HG03097 (cell line): ENCODE data around the gene TMEM131.

Experiments used
- ATAC-seq: cut with Tn5 transposase; IDR thresholded peaks from one replicate; pipeline ENCODE4 v1.9.1; 2021; ENCODE audit not compliant: unreplicated experiment, low FRiP score

Gene TMEM131

DNA sequence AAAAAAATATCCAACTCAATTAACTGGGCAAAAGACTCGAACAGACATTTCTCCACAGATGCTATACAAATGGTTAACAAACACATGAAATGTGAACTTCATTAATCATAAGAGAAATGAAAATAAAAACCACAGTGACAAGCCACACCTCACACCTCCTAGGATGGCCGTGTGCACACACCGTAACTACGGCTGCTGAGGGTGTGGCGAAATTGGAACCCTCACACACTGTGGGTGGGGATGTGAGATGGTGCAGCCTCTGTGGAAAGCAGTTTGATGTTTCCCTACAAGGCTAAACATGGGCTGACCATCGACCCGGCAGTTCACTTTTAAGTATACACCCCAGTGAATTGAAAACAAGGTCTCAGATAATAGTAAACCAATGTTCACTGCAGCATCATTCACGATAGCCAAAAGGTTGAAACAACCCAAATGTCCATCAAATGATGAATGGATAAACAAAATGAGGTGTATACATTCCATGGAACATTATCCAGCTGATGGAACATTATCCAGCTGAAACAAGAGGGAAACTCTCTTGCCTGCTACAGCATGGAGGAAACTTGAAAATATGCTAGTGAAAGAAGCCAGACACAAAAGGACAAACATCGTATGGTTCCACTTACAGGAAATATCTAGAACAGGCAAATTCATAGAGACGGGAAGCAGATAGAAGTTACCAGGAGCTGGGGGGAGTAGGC is 250.1 kb downstream of the TMEM131 start:
- ATAC-seq: no peak

DNA sequence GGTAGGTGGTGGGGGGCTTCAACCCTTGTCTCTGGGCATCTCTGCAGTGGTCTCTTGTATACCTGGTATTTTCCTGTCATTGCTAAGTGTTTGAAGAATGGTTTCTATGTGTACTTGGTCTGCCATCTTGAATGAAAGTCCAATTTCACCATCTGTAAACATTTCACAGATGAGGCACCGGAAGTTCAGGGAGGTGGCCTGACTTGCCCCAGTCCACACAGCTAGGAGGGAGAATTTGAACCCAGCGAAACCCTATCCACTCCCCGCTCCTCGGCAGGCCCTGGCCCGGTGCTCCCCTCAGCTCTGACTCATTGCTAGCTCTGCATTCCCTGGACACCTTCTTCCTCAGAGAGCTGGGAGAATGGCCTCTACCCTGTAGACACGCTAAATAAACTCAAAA is 251.8 kb downstream of the TMEM131 start:
- no peak for ATAC-seq

DNA sequence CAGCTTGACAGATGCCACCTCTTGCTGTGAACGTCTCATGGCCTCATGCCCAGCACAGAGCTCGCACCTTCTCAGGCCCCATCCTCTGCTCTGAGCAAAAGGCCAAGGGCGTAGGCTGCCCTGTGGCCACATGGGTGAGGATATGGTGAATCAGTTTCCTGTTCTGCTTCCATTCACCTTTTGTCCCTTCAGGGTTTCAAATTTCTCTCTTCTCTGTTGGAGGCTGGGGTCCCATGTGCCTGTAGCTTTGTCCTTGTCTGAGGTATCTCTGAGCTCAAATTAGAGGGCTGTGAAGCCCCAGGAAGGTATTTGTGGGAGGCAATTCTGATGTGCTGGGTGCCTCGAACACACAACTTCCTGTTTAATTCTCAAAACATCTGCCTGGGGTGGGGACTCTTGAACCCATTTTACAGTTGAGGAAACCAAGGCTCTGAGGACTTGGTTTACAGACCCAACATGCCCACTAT is 253.3 kb downstream of the TMEM131 start:
- no peak for ATAC-seq

DNA sequence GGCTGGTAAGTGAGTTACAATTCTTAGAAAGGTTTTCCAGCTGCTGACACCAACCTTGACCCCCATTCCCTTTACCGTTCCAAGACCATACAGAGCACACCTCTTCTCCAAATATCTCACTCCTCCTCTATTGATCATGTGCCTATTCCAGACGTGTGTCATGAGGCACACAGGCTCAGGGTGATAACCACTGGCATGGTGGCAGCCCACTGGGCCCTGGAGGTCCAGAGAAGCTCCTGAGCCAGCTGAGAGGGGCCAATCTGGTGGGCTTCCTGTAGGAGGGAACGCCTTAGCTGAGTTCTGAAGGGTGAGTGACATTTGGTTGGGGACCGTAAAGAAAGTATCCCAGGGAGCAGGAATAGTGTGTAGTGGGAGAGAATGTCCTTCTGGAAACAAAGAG is 254.1 kb downstream of the TMEM131 start:
- no peak for ATAC-seq

DNA sequence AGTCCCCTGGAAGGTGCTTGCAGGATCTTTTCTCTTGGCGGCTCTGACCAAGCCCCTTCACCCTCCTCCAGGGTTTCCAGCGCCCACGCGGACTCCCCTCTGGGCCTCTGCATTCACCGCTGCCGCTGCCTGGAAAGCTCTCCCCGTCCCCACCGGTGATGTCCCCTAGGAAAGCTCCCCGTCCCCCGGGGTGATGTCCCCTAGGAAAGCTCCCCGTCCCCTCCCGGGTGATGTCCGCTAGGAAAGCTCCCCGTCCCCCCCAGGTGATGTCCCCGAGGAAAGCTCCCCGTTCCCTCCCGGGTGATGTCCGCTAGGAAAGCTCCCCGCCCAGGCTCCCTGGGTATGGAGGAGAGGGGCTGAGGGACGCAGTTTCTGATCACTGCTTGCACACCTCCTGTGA is 254.5 kb downstream of the TMEM131 start:
- ATAC-seq: no peak

DNA sequence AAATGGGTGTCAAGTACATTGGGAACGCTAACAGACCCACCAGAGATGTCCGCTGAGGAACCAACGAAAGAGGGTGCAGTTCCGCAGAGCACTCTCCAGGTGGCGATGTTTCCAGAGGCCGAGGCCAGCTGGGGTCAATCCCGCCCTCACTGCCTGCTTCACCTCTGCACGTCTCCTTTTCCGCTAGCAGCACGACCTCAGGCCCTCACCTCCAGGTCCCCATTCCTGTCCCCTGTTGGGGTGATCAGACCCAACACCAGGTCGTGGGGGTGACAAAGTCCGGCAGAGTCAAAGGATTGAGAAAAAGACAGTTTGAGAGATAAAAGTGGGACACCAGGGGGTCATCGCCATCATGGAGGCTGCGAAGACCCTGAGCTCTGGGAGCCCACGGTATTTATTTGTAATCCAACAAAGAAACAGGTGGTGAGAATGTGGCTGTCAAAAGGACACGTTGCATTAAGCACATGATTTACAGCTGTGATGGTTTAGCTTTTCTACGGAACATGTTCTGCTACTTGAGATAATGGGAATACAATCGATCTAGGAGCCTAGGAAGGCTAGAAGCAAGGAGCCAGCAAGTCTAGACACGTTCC is 255.1 kb downstream of the TMEM131 start:
- ATAC-seq: no peak

DNA sequence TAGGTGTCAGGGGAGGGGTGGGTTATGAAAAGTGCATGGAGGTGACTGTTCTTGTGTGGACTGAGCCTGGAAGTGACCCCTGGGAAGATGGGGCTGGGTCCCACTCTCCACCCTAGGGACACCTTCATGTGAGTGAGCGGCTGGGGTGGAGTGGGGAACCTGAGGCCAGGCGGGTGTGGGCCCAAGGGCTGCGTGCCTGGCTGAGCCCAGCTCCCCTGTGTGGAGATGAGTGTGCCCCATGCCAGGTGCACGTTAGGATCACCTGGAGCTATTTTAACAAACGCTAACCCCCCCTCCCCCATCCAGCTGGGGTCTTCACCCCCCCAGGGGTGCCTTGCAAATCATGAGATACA is 255.9 kb downstream of the TMEM131 start:
- no peak for ATAC-seq

DNA sequence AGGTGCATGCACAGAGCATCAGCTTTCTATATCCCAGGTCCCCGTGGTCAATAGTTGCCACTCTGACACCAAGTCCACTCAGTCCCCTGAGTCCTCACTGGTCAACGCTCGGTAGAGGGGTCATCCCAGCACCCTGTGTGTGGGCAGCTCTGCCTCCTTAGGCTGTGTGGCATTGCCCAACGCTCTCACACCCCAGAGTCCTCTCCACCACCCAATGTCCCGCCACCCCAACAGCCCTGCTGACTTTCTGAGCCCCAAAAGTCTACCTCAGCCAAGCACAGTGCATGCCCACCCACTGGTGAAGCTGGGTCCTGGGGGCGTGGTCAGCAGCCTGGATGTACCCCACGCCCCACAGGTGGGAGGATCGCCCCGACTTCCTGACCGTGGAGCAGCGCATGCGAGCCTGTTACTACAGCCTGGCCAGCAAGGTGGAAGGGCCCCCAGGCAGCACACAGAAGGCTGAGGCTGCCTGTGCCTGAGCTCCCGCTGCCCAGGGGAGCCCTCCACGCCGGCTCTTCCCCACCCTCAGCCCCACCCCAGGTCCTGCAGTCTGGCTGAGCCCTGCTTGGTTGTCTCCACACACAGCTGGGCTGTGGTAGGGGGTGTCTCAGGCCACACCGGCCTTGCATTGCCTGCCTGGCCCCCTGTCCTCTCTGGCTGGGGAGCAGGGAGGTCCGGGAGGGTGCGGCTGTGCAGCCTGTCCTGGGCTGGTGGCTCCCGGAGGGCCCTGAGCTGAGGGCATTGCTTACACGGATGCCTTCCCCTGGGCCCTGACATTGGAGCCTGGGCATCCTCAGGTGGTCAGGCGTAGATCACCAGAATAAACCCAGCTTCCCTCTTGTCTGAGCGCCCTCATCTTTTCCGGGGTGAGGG is 256.5 kb downstream of the TMEM131 start:
- ATAC-seq: no peak

DNA sequence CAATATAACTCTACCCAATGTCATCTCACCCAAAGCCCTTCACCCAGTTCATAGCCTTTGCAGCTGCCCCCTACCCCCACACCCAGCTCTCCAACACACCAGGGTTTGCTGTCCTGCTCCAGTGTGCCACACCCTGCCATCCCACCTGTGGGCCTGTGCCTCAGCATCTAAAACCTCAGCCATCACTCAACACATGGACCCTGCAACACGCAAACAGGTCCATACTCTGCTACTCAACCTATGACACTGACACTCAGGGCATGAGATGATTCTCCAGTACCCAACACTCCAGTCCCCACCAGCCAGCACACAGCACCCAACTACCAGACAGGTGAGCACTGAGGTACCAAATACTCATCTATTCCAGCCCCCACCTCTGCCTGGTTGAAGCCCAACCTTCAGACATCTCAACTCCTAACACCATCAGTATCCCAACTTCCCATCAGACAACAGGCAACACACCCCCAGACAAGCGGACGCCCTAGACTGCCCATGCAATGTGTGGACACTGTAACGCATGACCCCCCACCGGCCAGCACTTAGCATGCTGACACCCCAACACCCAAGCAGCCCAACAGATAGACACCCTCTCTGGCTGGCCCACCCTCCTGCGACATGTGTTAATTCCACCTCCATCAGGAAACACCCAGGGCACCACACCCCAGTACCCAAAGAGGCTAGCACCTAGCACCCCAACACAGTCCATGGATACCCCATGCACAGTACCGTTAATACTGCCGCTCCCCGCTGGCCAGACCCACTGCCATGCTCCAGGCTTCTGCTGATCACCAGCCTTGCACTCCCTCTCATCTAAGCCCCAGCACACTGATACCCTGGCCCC is 257.3 kb downstream of the TMEM131 start:
- ATAC-seq: no peak

DNA sequence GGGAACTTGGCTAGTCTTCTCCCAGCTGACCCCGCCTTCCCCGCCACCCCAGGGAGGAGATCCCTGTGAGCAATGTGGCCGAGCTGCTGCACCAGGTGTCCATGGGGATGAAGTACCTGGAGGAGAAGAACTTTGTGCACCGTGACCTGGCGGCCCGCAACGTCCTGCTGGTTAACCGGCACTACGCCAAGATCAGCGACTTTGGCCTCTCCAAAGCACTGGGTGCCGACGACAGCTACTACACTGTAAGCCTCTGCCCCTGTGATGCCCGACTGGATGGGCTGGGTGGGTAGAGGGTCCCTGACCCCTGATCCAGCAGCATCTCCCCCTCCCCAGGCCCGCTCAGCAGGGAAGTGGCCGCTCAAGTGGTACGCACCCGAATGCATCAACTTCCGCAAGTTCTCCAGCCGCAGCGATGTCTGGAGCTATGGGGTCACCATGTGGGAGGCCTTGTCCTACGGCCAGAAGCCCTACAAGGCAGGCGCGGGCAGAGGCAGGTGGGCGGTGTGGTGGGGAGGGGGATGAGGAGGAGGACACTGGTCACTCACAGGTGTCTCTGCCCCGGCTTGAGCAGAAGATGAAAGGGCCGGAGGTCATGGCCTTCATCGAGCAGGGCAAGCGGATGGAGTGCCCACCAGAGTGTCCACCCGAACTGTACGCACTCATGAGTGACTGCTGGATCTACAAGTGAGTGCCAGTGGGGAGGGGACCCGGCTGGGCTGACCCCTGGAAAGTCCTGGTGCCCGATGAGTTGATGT is 258.1 kb downstream of the TMEM131 start:
- no peak for ATAC-seq

DNA sequence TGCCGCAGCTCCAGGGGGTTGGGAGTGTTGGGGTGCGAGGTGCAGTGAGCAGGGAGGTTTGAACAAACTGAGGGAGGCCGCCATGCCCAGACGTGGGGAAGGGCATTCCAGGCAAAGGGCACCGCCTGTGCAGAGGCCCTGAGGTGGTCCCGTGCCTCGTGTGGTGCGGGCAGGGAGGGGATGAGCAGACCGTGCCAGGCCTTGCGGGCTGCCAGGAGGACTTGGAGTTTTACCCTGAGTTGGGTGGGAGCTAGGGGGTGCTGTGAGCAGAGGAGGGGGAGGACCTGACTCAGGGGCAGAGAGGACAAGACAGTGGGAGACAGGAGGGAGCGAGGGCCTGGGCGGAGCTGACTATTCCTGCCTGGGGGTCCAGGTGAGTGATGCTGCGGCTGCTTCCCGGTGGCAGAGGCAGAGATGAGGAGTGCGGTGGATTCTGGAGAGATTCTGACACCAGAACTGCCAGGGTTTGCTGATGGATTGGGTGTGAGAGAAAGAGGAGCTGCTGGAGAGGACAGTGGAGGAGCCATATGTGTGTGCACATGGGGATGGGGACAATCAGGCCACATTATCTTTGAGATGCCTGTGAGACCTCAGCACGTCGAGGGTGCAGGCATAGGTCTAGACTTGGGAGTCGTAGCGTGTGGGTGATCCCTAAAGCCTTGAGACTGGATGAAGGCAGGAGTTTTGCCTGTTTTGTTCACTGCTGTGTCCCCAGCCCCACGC is 259.0 kb downstream of the TMEM131 start:
- ATAC-seq: no peak

DNA sequence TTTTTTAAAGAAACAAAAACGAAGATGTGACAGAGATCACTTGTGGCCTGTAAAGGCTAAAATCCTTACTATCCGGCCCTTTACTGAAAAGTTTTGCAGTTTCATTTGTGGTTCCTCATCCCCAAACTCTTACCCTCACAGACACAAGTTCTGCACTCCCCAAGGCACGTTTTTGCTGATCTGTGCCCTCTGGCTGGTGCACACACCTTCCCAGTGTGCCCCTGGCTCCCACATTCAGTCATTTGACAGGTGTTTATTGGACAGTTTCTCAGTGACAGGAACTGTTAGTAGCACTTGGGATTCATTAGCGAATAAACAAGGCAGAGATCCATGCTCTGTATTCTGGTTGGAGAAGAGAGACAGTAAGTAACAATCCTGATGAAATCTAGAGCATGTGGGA is 259.6 kb downstream of the TMEM131 start:
- no peak for ATAC-seq

DNA sequence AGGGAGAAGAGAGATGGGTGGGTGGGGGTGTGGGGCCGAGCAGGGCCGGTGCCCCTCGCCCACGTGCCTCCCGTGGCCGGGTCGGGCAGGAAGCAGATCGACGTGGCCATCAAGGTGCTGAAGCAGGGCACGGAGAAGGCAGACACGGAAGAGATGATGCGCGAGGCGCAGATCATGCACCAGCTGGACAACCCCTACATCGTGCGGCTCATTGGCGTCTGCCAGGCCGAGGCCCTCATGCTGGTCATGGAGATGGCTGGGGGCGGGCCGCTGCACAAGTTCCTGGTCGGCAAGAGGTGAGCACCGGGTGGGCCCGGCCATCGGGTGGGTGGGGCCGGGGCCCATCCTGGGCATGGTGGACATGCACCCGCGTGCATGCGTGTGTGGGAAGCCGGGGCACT is 260.6 kb downstream of the TMEM131 start:
- ATAC-seq: no peak

DNA sequence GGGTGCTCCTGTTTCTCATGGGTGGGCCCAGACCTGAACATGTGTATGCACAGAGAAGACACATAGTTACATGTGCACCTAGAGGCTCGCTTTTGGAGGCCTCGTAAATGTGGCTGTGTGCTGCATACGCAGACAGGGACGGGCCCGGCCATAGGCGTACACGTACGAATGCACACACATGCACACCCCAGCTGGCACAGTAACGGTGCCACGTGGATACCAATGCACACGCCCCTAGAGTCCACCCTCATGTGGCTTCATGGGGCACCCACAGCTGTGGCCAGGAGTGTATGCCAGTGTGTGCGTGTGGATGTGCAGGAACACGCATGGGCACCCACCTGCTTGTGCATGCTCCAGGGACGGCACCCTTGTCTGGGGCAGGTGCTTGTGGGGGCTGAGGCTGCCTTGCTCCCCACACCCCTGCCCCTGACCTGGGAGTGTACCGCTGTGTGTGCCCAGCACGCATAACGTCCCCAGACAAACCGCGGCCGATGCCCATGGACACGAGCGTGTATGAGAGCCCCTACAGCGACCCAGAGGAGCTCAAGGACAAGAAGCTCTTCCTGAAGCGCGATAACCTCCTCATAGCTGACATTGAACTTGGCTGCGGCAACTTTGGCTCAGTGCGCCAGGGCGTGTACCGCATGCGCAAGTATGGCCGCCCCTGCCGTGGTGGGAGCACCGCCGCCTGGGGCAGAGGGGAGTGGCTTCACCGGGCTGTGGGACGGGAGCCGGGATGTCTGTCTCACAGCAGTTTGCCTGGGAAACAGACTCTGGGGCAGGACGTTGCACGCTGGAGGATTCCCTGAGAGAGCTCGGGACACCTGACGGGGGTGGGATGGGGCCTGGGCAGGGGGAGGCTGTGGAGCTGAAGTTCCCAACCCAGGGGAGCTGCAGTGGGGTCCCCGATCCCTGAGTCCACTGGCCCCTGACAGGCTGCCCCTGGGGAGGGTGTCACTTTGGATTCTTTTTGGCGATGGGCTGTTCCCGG is 261.4 kb downstream of the TMEM131 start:
- ATAC-seq: no peak

DNA sequence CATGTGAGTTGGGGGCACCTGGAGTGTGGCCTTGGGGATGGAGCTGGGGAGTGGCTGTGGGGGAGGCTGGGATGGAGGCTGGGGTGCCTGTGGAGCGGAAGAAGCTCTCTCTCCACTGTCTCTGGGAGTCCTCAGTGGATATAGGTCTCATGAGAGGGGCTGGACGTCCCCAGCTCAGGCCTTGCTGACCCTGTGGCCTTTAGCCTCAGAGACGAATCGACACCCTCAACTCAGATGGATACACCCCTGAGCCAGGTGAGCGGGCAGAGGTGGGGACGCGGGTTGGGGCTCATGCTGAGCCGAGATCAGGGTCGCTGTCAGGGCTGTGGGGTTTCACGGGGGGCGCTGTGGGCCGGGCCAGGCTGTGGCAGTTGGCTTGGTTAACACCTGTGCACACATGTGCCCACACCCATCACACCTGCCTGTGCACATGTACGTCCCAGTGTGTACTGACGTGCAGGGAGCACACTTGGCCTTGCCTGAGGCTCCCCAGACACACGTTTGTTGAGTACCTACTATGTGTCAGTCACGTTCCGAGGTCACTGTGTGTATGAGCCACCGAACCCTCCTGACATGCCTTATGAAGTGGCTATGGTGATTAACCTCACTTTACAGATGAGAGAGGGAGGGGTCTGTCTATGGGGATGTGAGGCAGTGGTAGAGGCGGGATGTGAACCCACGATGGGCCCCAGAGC is 262.3 kb downstream of the TMEM131 start:
- ATAC-seq: no peak

DNA sequence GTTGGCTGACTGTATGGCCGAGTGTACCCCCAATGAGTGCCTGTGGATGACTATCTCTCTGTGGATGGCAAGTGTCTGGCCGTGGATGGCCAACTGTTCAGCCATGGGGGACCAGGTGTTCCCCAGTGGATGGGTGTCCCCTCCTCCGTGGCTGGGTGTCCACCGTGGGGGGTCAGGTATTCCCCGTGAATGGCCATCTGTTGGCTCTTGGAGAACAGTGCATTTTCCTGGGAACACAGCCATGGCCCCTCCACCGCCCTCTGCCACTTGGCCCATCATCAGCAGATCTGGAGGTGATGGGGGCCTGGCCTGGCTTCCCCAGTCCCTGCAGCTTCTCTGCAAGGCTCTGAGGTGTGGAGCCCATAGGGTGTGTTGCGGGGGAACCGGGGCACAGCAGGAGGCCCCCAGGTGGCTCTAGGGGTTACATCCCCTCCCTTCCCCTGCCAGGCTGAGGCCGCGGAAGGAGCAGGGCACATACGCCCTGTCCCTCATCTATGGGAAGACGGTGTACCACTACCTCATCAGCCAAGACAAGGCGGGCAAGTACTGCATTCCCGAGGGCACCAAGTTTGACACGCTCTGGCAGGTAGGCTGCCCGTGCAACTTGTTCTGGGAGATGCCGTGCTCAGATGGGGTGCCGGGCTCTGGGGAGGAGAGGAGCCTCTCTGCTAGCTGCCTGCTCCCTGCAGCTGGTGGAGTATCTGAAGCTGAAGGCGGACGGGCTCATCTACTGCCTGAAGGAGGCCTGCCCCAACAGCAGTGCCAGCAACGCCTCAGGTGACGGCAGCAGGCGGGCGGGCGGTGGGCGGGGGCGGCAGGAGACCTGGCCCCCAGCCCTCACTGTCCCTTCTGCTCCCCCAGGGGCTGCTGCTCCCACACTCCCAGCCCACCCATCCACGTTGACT is 263.1 kb downstream of the TMEM131 start:
- ATAC-seq: no peak
